NOMO-1 treated with DMSO at 0.1 percent for 48 hours (cell line): ENCODE measurements around the gene PDE10A.
"Not testable (repeated sequence)": the region's sequence is repeated elsewhere in the genome, so short reads cannot be mapped to it uniquely, and the experiment has no call there.

ENCODE experiments used
- DNase-seq: peaks from one replicate; lab custom pipeline; 2025; ENCODE audit not compliant: unreplicated experiment; lab: John Stamatoyannopoulos, UW

PDE10A gene

DNA sequence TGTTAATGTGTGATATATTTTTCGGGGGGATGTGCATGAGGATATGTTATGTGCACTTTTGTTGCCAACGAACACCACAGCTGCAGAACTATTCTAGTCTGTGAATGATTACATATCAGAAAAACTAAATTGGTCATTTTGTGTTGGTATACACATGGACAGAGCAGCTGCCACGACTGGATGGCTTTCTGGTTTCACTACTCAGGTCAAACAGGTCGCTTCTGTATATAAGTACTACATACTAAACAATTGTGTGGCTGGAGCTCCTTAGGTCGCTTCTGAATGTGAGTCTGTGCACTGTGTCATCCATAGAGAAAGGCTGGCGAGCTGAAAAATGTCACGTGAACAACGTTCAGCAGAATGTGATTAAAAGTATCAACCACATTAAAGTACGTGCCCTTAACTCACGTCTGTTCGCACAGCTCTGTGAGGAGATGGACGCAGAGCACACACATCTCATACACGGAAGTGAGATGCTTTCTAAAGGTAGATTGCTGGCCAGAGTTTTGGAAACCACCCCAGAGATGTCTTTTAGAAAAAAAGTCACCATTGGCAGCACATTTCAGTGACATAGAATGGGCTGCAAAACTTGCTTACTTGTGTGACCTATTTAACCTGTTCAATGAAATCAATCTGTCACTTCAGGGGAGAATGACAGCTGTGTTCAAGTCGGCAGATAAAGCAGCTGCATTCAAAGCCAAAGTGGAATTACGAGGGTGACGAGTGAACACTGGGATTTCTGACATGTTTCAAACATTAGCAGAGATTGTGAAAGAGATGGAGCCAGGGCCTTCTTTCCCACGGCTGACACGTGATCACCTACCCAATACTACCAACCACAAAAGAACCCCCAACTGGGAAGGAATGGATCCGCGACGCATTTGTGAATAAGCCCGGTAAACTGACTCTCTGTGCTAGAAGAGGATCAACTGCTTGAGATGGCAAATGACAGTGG, 176.6 kb downstream of the PDE10A start:
- DNase-seq = no peak

DNA sequence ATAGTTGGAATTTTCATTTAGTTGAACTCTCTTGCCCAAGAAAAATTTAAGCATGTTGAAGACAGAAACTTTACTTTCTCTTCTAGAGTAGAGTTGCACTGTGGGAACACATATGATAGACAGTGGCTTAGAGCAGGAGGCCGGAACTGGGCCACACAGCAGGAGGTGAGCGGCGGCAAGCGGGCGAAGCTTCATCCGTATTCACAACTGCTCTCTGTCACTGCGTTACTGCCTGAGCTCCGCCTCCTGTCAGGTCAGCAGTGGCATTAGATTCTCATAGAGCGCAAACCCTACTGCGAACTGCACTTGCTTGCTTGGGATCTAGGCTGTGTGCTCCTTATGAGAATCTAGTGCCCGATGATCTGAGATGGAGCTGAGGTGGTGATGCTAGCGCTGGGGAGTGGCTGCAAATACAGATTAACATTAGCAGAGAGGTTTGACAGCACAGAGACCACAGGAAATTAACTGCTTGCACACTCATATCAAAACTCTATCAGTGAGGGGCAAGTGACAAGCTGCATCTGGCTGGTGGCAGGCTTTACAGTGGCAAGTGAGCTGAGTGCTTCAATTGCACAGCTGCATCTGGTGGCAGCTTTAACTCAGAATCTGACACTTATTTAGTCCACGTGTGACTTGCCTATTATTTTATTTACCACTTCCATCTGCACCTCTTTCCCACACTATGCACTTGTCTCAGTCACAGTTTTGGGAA, 178.7 kb downstream of the PDE10A start:
- no peak for DNase-seq

DNA sequence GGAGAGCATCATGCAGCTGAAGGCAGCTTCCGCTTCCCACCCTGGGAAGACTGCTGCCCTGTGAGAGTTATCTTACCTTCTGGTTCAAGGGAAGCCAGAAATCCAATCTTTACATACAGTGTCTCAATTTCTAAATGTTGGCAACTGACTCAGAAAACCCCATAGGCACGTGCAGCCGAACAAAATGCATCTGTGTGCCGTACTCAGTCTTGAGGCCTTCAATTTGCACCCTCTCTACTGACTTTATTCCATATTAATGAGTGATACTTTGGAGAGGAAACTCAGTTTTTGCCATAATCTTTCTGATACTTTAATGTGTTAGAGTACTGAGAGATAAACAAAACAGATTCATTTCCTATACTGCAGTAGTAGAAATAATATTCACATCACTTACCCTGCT, 181.1 kb downstream of the PDE10A start:
- no peak for DNase-seq

DNA sequence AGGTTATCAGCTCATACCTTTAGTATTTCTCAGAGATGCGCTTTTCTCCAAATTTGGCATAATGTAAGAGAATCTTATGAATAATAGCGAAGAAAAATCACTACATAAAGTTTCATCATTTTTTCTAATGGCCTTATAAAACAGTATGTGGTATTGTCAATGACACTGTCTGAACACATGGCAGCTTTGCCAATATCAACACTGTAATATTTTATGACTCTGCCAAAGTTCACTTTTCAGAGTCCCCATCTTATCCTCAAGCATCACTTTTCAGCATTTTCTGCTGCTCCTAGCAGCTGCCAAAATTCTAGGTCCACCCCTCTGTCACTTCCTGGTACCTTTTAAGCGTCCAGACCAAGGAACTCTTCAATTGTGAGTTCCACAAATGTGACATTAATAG, 182.1 kb downstream of the PDE10A start:
- DNase-seq = no peak

DNA sequence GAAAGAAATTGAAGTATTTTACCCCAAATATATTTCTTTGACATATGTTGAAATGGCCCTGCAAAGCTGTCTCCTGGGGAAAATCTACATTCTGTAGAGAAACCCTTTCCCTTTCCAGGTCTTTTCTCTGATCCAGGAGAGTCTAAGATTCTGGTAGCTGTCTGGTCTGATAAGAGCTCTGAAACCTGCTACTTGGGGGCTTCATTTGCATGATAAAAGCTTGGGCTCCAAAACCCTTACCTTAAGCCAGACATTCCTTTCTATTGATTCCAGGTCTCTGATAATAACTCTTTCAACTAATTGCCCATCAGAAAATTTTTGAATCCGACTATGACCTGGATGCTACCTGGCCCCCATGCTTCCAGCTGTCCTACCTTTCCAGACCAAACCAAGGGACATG, 184.5 kb downstream of the PDE10A start:
- DNase-seq = no peak

DNA sequence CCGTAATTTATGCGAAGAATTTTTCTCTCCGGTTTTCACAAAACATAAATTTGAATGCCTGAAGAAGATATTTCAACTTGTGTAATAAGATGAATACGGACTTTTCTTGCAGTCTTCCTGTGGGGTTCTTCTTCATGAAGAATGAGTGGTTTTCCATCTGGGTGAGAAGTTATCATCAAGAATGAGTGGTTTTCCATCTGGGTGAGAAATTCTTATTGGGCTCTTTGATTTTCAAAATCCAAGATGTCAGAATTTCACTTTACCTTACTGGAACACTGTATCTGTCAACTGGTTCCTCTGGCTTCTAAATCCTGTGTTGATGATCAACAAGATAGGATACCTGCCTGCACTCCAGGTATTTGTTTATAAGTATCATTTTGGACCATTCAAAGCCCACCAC, 193.6 kb downstream of the PDE10A start:
- no peak for DNase-seq

DNA sequence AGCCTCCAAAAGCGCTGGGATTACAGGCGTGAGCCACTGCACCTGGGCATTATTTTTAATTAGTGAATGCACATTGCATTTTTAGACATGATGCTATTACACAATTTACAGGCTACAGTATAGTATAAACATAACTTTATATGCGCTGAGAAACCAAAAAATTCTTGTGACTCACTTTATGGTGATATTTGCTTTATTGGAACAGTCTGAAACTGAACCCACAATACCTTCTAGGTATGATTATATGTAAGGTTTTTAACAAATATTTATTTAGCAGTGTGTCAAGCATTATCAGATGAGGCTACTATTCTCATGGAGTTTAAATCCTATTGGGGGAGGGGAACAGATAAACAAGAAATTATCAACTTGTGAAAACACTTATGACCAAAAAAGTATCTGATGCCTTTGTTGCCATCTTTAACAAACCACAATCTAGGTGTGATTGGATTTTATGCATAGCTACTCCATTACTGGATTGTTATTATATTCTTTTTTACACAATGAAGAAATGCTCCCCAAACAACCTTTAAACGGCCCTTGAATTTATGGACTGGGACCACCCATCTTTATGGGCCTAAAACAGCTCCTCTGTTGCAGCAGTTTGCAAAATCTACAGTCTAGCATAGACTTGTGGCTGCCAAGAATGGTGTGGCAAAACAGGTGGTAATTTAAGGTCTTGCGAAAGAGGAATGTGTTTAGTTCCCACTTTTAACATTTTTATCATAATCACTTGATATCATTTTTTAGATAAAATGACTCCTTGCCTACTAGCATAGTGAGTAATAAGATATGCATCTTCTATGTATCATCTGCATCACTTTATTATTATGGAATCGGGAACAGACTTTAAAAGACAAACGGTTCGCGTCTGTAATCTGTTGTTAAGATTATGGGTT, 194.5 kb downstream of the PDE10A start:
- DNase-seq = no peak

DNA sequence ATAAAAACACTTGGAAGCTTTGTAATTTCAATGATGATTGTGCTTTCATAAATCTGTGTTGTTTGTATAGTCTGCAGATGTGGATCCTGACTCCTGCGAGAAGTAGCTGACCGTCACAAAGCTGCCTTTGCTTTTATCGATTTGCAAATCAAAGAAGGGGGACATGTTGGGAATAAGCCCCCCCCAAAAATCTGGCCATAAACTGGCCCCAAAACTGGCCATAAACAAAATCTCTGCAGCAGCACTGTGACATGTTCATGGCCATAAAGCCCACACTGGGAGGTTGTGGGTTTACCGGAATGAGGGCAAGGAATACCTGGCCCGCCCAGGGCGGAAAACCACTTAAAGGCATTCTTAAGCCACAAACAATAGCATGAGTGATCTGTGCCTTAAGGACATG, 199.5 kb downstream of the PDE10A start:
- DNase-seq = not testable (repeated sequence)

DNA sequence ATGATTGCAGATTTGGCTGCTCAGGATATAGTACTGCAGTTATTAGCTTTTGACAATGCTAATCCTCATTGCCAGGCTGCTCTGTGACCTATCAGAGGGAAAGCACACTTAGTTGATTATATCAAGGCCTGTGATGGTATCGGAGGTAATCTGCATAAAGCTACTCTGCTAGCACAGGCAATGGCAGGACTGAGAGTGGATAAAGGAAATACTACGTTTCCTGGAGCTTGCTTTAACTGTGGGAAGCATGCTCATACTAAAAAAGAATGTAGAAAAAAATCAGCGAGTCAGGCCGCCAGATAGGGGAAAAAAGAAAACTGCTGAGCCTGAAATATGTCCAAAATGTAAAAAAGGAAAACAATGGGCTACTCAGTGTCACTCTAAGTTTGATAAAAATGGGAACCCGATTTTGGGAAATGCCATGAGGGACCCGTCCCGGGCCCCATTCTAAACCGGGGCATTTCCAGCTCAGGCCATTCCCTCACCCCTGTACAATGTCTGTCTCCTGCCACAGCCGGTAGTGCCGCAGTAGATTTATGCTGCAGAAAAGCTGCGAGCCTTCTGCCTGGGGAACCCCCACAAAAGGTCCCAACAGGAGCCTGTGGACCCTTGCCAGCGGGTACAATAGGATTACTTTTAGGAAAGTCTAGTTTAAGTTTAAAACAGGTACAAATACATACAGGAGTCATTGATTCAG, 203.3 kb downstream of the PDE10A start:
- not testable (repeated sequence) for DNase-seq

DNA sequence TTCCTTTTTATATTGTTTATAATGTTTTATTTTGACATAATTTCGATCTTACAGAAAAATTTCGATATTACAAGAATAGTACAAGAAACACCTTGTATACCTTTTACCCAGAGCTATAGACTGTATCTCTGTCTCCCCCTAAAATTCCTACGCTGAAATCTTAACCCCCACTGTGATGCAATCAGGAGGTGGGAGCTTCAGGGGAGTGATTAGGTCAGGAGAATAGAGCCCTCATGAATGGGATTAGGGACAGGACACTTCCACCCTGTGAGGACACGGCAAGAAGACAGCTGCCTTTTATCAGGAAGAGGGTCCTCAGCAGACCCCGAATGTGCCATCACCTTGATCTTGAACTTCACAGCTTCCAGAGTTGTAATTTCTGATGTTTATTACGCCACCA, 204.9 kb downstream of the PDE10A start:
- no peak for DNase-seq

DNA sequence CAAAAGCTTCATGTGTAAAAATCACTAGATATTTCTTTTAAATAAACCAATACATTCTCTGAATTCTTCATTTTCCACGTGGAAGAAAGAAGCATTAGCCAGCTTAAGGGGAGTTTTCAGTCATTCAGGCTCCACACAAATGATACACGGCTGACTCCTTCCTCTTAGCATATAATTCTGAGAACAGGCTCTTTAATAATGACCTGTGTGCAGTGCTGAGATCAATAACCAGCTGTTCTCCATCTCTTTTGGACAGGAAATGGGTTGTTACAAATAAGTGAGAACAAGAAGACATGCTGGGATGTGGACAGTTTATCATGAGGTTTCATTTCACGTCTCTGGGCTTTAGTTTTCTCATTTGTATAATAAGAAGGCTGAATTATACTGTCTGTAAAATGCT, 206.8 kb downstream of the PDE10A start:
- no peak for DNase-seq

DNA sequence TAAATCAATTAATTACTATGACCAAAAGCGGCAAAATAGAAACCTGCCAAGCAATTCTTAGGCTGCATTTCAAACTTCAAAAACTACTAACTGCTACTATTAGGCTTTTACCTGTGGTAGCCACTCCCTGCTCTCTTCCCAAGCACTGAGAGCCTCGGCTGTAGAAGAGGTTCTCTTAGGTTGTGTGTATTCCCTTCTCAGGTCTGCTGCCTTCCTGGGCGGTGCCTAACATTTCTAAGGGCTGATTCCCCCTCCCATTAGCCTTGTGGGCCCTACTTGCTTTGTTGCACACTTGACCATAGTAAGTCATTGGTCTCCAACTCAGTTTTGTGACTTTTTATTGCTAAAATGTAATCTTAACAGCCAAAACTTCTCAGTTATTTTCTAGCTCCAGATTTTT, 207.6 kb downstream of the PDE10A start:
- DNase-seq = no peak

DNA sequence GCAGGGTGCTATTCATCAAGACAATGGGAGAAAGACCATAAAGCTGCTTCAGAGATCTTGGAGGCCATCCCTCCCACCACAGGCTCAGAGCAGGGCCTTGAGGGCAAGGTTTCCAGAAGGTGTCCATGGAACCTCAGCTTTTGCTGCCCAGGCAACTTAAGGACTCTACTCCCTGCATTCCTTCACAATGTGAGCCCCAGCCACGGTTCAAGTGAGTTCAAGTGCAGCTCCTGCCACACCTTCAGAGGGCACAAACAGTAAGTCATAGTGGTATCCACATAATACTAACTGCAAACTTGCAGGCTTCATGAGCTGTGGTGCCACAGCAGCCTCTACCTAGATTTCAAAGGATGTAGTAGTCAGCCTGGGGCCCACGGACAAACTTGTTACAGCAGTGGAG, 209.6 kb downstream of the PDE10A start:
- no peak for DNase-seq

DNA sequence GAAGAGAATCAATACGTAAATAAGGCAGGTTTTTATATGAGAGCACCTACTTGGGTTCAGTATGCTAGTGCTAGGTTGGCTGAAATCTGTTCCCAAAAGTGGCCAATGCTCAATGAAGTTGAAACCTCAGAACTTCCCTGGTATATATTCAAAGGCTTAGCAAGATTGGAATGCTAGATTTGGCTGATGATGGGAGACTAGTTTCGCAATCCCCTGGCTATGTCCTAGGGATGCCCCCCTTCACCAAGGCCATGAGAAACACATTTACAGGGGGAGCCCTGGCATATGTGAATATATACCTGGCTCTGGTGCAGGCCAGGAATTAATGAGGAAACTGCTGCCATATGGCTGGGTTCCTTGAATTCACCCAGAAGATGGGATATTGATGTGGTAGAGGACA, 211.2 kb downstream of the PDE10A start:
- DNase-seq = no peak

DNA sequence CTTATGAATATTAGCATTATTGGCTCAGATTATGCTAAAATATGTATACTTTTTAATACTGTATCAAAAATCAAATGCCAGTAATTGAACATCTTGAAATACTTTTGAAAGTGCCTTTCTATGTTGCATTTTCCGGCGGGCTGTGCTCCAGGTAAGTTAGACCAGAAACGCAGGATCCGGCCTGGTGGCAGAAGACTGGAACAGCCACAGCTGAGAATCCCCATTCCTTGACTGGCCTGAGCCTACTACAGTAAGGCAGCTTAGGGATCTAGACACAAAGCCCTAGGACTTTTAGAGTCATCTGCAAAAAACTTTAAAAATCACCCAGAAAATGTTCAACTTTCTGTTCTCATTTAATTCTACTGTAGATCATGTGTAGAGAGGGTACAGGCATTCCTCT, 214.8 kb downstream of the PDE10A start:
- no peak for DNase-seq

DNA sequence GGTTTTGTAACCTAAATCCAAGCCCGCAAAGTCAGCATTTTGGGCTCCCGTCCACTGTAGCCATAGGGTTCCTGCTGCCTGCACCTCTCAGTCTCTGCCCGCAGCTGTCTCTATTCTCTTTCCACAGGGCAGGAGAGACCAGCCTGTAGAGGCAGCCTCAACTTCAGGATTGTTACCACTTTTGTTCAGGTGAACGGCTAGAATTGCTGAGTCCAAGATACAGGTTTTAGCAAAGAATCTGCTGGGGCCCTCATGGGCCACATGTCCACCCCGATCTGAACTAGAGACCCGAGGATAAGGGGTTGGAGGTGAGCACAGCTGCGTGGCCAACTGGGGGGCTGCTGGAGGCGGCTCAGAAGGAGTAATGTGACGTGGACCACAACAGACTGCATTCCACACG, 215.9 kb downstream of the PDE10A start:
- no peak for DNase-seq

DNA sequence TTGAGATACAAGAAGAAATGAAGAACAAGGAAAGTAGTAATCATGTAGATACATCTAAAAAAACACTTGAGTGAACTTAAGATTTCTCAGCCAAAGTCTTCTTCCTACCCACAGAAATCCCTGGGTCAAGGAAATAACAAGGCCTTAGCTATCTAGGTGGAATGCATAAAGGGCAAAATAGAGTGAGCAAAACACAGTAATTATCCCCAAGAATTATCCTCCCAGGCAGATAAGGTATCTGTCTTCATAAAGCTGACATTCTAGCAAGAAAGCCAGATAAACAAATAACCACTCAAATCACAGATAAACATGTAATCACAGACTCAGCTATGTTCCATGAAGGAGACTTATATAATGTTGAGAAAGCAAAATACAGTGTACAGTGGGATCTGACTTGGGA, 216.7 kb downstream of the PDE10A start:
- no peak for DNase-seq

DNA sequence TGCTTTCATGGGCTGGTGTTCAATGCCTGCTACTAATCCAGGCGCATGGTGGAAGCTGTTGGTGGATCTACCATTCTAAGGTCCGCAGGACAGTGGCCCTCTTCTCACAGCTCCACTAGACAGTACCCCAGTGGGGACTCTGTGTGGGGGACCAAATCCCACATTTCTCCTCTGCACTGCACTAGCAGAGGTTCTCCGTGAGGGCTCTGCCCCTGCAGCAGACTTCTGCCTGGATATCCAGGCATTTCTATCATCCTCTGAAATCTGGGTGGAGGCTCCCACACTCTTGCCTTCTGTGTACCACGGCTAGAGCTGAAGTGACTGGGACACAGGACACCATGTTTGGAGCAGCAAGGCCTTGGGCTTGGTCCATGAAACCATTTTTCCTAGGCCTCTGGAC, 219.6 kb downstream of the PDE10A start:
- no peak for DNase-seq

DNA sequence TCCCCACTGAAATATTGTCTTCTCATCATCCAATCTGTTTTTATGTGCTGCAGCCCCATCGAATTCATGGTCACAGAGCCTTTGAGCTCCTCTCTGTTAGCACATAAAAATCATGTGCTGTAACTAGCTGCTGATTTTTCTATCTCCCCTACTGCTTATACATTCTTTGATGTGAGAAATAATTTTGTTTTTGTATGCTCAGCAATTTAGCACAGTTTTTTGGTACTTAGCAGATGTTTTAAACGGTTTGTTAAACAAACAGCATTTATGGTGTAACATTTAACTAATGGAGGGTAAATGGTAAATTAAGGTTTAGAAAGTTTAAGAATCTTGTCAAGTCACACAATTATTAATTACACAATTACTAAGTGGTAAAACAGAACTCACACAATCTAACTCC, 221.9 kb downstream of the PDE10A start:
- DNase-seq = no peak

DNA sequence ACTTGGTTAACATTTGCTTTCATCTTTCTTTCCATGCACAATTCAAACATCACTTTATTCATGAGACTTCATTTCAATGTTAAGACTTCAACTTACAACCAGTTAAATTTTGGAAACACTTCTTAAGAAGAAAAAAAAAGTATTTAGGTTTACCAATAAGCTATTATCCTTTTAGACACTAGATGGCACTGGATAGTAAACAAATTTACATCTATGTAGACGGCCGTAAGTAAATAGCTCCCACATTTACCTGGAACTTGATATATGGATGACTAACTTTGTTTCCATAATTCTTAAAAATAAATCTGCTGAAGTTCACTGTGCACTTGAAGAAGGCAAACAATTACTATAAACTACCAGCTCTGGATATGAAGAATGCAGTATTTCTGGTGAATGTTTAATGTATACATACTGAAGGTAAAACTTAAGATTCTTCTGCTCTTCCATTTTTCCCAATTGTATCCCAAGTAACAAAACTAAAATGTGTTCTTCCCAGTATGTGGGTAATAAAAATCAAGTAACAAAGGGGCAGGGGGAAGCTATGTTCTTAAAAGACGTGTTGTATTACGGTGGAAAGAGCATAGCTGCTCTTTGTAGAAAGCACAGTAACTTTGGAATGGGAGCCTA, 223.0 kb downstream of the PDE10A start:
- no peak for DNase-seq
